ENCODE measurements around the gene CCT8.

Gene CCT8

DNA sequence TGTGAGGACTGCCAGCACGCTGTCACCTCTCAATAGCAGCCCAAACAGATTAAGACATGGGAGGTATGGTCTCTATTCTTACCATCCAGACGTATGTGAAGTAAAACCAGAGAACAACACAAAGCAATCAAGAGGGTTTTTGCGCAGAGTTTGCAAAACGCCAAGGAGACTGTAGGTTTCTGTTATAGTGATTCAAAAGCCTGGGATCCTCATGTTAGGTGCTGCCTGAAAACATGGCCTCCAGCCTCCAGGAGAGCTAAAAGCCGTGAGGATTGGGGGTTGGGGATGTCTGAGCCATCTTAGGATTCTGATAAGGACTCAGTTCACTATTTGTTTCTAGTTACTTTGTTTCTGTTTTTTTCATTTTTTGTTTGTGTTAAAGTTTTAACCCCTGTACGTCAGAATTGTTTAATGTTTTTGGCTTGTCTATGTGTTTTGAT lies 4.2 kb upstream of the CCT8 start:
- peak; percentile 58 for DNase-seq

GRCh38 chr21:29076731-29077640 lies 3.5 kb upstream of the CCT8 start:
- DNase-seq: peak; percentile 64

DNA sequence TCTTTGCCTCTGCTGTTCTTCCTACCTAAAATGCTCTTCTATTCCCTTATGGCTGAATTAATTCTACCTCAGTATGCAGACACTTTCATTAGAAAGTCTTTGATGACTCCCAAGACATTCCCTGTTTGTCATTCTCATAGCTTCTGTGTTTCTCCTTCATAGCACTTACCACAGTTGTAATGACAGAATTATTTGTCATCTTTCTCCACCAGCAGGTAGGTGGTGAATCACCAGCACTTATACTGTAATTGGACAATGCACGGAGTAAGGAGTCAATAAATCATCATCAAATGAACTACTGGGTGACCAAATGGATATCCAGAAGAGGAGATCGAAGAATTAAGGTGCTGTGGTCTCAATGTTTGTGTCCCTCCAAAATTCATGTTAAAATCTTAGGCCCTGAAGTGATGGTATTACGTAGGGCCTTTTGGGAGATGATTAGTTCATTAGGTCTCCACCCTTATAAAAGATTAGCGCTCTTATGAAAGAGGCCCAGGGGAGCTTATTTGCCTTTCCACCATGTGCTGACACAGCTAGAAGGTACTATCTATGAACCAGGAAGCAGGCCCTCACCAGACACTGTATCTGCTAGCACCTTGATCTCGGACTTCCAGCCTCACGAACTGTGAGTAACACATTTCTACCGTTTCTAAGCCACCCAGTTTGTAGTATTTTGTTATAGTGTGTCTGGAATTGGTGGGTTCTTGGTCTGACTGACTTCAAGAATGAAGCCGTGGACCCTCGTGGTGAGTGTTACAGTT lies 2.4 kb upstream of the CCT8 start:
- DNase-seq: no peak

DNA sequence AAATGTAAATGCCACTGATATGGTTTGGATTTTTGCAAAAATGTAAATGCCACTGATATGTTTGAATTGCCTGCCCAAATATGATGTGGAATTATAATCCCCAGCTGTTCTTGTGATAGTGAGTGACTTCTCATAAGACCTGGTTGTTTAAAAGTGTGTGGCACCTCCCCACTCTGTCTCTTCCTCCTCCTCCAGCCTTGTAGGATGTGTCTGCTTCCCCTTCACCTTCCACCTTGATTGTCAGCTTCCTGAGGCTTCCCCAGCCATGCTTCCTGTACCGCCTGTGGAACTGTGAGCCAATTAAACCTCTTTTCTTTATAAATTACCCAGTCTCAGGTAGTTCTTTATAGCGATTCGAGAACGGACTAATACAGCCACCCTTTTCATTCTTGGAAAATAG lies 1.3 kb upstream of the CCT8 start:
- DNase-seq: no peak

DNA sequence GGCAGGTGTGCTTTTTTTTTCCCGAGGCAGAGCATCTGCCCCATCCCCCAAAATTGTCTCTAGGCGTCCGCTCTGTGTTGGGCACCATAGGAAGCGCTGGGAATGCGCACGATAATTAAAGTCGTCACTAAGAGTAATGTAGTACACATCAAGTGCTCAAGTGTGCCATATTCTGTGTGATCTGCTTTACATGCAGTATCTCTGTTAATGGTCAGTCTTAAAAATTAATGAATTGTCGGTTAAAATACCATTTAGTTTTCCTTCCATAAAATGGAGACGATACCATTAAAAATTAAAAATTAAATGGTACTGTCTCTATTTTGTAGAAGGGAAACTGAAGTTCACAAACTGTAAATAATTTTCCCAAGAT lies 544 bp upstream of the CCT8 start:
- DNase-seq: peak; percentile 65

DNA sequence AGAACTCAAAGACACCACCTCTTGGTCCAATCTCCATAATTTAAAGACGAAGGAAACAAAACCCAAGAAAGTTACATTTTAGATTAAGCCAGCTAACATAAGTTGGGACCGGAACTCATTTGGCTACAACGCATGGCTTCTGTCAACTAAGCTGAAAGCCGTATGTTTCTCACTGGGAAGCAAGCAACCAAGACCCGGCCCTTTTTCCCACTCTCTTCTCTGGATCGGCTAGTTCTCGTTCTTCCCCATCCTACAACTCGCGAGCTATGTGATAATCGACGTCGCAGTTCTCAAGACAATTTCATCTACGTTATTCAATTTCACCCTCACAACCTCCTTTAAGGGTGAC lies 601 bp downstream of the CCT8 start:
- no peak for DNase-seq

- DNase-seq: no peak
These were observed 8.5 kb downstream of the CCT8 start for GRCh38 chr21:29064850-29065481.

DNA sequence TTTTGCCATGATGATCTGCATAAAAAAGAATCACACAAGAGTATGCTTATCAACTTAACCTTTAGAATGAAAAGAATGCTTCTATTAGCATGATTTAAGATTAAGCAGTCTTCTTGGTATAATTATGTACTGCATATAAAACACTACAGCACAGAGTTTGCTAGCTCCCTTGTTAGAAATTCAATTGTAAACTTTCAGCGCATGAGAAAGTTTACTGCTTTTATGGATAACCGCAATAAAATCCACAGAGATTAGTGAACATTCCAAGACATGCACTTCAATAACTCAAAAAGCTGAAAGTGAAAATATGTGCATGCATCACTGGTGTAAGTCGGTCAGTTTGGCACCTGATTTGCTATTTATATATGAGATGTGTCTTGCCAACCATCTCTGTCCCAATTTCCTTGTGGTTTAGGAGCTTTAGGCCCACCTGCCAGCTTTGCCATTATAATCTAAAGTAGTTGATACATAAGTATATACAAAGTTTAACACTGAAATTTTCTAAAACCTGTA lies 16.9 kb downstream of the CCT8 start:
- no peak for DNase-seq

DNA sequence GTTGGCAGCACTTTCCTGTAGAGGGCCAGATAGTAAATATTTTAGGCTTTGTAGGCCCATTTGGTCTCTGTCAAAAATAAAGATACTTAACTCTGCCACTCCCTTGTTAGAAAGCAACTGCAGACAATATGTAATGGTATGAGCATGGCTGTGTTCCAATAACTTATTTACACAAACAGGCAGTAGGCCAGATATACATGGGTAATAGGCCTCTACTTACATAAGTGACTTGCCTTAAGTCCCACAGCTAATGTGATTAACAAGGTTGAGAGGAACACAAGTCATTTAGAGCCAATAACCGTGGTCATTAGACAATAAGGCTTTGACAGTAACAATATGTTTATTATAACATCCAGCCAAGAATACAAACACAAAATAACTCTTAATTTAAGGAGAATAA lies 17.4 kb downstream of the CCT8 start:
- no peak for DNase-seq

DNA sequence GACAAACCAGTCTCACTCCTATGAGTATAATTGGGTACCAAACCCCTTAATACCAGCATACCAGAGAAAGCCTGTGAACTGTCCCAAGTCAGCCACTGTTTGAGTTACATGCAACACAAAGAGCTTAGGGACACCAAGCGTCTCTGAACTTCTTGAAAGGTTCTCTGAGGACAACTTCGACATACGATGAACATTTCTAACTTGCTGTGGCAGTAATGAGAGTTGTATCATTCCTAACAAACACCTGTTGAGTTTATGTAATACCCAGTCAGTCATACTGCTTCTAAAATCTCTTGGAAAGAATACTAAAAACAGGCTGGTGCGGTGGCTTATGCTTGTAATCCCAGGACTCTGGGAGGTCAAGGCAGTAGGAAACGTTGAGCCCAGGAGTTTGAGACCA lies 18.4 kb downstream of the CCT8 start:
- no peak for DNase-seq

DNA sequence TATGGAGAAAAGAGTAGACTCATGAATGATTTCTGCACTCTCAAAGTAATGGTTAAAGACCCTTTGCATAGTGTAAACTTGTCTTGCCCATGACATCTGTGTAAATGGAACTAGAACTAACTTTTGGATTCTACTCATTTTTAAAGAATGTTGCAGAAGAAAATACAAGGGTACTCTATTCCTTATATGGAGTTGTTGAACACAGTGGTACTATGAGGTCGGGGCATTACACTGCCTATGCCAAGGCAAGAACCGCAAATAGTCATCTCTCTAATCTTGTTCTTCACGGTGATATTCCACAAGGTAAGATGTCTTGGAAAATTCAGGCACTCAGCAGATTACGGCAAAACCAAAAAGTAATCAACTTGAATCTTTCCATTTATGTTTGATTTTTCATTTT lies 19.8 kb downstream of the CCT8 start:
- no peak for DNase-seq

DNA sequence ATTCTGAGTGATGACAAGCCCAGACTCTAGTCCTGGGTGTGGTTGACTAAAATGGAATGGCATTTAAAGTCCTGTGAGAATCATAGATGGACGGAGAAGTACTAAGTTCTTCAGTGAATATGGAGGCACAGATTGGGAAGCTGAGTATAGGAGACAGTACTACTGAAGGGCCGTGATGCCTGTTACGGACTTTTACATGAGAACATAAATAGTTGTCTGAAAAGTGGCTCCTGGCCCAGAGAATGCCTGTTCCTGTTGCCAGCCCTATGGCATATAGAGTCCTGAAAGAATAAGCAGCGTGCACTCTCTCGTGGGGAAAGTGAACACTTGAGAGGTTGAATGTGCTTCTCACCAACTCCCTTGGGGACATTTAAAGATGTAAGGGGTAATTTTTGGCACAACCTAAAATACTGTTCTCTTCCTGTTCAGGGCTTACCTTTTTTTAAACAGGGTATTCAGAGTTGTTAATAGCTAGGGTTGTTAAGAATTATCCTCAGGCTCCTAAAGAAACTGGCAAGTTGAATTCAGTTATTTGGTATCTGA lies 20.4 kb downstream of the CCT8 start:
- no peak for DNase-seq

DNA sequence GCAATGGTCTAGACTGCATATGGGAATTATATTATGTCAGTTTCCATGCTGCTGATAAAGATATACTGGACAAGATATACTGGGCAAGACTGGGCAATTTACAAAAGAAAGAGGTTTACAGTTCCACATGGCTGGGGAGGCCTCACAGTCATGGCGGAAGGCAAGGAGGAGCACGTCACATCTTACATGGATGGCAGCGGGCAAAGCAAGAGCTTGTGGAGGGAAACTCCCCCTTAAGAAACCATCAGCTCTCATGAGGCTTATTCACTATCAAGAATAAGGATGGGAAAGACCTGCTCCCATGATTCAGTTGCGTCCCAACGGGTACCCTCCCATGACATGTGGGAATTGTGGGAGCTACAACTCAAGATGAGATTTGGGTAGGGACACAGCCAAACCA lies 21.2 kb downstream of the CCT8 start:
- DNase-seq: no peak

DNA sequence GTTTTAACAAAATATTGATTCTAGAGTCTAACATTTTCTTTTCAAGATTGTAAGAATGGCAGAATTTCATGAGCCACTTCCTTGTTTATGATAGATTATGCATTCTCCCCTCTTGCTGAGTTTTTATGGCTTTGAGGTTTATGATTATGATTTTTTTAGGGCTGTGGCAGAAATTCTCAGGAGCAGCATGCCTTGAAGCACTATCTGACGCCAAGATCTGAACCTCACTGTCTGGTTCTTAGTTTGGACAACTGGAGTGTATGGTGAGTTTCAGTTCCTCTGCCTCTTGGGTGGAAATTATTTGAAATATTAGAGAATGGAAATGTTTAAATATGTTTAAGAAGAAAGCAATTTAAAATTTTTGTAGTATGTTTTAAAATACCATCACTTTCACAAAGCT lies 38.8 kb downstream of the CCT8 start:
- no peak for DNase-seq

DNA sequence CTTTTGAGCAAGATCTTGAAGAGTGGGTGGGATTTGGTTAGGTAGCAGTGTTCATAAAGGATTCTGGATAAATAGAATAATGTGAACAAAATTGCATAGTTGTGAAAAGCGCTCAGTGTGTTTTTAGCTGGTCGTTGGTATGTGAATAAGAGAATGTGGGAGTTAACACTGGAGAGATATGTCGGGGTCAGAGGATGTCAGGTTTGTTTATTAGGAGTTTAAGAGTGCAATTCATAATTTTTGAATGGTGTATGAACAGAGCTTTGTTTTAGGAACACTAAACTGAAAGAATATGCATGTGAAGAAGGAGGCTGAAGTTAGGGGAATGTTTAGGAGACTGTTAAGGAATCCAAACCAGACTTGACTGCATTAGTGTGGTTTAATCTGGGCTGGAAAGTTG lies 39.6 kb downstream of the CCT8 start:
- DNase-seq: no peak

DNA sequence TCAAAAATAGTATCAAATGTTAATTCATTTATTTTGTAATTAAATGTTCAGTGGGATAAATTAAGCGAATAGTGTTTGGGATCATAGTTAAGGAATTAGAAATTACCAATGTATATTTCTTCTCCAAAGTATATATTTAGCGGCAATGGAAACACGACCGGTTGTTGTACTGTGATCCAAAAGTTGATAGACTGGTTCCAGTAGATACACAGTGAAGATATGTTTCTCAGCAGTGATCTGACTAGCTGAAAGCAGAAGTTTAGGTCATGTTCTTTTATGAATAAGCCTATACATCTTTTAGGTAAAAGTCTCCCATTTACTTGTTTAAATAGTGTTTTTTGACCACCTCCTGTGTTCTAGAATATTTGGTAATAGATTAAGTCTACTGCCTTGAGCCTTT lies 40.1 kb downstream of the CCT8 start:
- no peak for DNase-seq

DNA sequence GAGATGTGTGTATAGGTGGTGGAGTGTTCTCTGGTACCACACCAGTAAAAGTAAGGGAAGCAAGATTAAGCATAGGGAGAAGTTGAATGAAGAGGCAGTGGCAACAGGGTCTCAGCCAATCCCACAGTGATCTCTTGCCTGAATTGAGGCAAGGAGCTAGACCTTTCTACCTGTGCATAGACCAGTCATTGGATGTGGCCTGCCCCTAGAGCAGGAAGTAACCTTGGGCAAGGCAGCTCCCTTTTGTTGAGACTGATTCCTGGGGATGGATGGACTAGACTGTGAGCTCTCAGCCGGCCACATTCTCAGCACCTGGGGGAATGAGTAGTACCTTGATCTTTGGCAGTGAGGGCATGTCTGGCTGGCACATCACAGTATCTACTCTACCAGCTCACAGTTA lies 42.5 kb downstream of the CCT8 start:
- DNase-seq: no peak

- DNase-seq: no peak
These were observed 43.9 kb downstream of the CCT8 start for GRCh38 chr21:29029524-29029923.

DNA sequence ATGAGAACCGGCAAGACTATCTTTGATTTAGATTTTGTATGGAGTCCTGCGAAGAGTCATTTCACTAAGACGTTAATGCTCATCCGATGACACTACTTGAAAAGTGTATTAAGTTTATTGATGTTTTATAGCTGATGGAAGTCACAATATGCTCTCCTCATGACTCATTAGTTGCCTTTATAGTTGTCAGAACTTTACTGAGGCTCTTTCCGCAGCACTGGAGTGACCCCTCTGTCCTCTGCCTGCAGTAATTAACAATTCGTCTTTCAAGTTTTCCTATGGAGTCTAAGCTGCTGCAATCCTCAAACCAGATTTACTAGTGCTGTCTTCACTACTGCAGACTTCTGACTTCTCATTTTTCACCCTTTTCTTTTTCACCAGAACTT lies 48.1 kb downstream of the CCT8 start:
- no peak for DNase-seq

DNA sequence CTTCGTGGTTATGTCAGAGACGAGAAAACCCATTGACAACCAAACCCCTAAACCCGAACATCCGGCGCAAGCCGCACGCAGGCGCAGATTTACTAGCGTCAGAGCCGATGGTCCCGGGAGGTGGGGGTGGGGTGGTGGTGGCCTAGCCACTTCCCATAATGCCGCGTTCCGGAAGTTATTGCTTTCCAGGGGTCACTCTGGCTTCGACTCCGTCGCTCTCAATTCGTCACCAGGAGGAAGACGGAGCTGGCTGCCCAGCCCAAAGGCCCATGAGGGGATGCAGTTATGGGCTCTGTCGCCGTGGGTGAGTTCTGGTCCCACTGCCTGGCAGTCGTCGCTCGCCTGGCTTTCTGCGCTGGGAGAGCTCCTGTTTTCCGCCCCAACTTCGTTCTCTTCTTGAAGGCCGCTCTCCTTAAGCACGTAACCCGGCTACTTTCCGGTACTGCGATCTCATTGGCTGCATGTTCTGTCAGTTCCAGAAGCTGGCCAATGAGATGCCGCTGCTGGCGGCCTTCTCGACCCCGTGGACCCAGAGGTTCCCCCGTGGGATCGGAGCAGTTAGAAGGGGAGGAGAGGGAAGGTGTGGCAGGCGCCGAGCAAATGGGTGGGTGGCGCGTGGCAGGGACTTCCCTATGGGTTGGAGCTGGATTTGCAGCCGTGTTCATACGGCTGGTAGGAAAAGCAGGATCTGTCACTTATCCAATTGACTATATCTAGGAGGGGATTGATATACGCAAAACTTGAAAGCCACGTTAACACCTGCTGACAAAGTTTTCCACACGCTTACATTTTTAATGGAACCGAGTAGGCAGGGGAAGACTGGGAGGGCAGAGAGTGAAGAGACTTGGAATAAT lies 48.7 kb downstream of the CCT8 start, which contains the start of gene USP16:
USP16 (plus strand) TSS at position 195 of the 854 bp plus-strand sequence. CDS start 3,246 bp downstream, outside the sequence.
- DNase-seq: peak; percentile 93

- no peak for DNase-seq
These were observed 51.3 kb downstream of the CCT8 start for GRCh38 chr21:29022166-29022565.

- no peak for DNase-seq
These were observed 54.9 kb downstream of the CCT8 start for GRCh38 chr21:29018540-29018939.

Measured in NCI-H1092 (cell line).